OCI-LY1 (cell line): ENCODE results near the gene CDK18.

Experiments
- H2AFZ ChIP-seq: fragments of 200-600 bp; sonication (generic), shearing (Covaris generic); 2 replicates; pipeline ENCODE4 v1.6.0; 2014; ENCODE audit warnings: antibody characterized with exemption, mild to moderate bottlenecking, low read length
- H3F3A ChIP-seq: fragments of 200-600 bp; sonication (generic), shearing (Covaris generic); 2 replicates; pipeline ENCODE4 v1.6.0; 2014; ENCODE audit warnings: mild to moderate bottlenecking, antibody characterized with exemption, low read length, moderate library complexity; ENCODE audit not compliant: insufficient read depth
- H3K27ac ChIP-seq: fragments of 200-600 bp; sonication (generic); 2 replicates; pipeline ENCODE4 v1.5.1; 2014; ENCODE audit warnings: low read length, mixed run types, mild to moderate bottlenecking, low read depth; ENCODE audit not compliant: poor library complexity, severe bottlenecking
- H3K27me3 ChIP-seq: fragments of 200-600 bp; sonication (generic); 2 replicates; pipeline ENCODE4 v1.6.0; 2014; ENCODE audit warnings: antibody characterized with exemption, mild to moderate bottlenecking, low read length, moderate library complexity; ENCODE audit not compliant: insufficient read depth
- H3K36me3 ChIP-seq: fragments of 200-600 bp; sonication (generic); 2 replicates; pipeline ENCODE4 v1.6.1; 2014; ENCODE audit warnings: mild to moderate bottlenecking, antibody characterized with exemption, low read length, moderate library complexity, mixed read lengths; ENCODE audit not compliant: insufficient read depth
- H3K4me1 ChIP-seq: fragments of 200-600 bp; sonication (generic); 2 replicates; pipeline ENCODE4 v1.5.1; 2014; ENCODE audit warnings: mild to moderate bottlenecking, low read length, moderate library complexity; ENCODE audit not compliant: insufficient read depth, severe bottlenecking
- H3K4me2 ChIP-seq: fragments of 200-600 bp; sonication (generic), shearing (Covaris generic); 2 replicates; pipeline ENCODE4 v1.6.1; 2014; ENCODE audit warnings: low read length
- H3K4me3 ChIP-seq: fragments of 200-600 bp; sonication (generic); 2 replicates; pipeline ENCODE4 v1.5.1; 2014; ENCODE audit warnings: low read length, low read depth, mild to moderate bottlenecking, mixed read lengths; ENCODE audit not compliant: poor library complexity, severe bottlenecking
- H3K79me2 ChIP-seq: fragments of 200-600 bp; shearing (Covaris generic); 2 replicates; pipeline ENCODE4 v1.6.1; 2016; ENCODE audit warnings: mixed run types, low read length, mixed read lengths; ENCODE audit not compliant: insufficient read depth
- H3K9ac ChIP-seq: fragments of 200-600 bp; sonication (generic), shearing (Covaris generic); 2 replicates; pipeline ENCODE4 v1.6.1; 2014; ENCODE audit warnings: mild to moderate bottlenecking, low read length, mixed read lengths
- H3K9me2 ChIP-seq: fragments of 200-600 bp; sonication (generic), shearing (Covaris generic); 2 replicates; pipeline ENCODE4 v1.6.1; 2014; ENCODE audit warnings: low read depth, mild to moderate bottlenecking, low read length, mixed read lengths
- H3K9me3 ChIP-seq: fragments of 200-600 bp; shearing (Covaris generic); 2 replicates; pipeline ENCODE4 v1.6.1; 2014; ENCODE audit warnings: low read length, mixed read lengths
- H4K20me1 ChIP-seq: fragments of 200-600 bp; sonication (generic), shearing (Covaris generic); 2 replicates; pipeline ENCODE4 v1.6.0; 2016; ENCODE audit warnings: mild to moderate bottlenecking, low read length; ENCODE audit not compliant: insufficient read depth
- CTCF ChIP-seq: fragments of 200-600 bp; sonication (generic), shearing (Covaris generic); IDR thresholded peaks from 2 replicates; pipeline ENCODE4 v1.5.1; 2017; ENCODE audit warnings: mild to moderate bottlenecking, antibody characterized with exemption, low read length, moderate library complexity, mixed read lengths
- EZH2 ChIP-seq: fragments of 200-600 bp; sonication (generic), shearing (Covaris generic); IDR thresholded peaks from 2 replicates; pipeline ENCODE4 v1.8.0; 2017; ENCODE audit warnings: borderline replicate concordance, mixed run types, mild to moderate bottlenecking, antibody characterized with exemption, low read length, moderate library complexity, mixed read lengths

CDK18 gene

GRCh38 chr1:205519541-205520131 lies 15.2 kb downstream of the CDK18 start:
- Histone ChIP-seq H3K27me3 (peaks cover 7% of the 10 kb centered on the region), H3K27ac (no peak overlapping the region), H3K9ac (no peak overlapping the region), H4K20me1 (no peaks in the 10 kb centered on the region), H3K4me2 (no peak overlapping the region), H3K36me3 (no peaks in the 10 kb centered on the region), H3K4me3 (no peak overlapping the region), H2AFZ (no peak overlapping the region), H3F3A (no peaks in the 10 kb centered on the region), H3K79me2 (no peaks in the 10 kb centered on the region), H3K9me3 (no peaks in the 10 kb centered on the region), H3K9me2 (no peaks in the 10 kb centered on the region), H3K4me1 (no peaks in the 10 kb centered on the region)
- TF ChIP-seq CTCF: no peak
- TF ChIP-seq EZH2: no peak

GRCh38 chr1:205520709-205521108 lies 16.2 kb downstream of the CDK18 start:
- no peaks in the 10 kb centered on the region for H3K79me2 ChIP-seq
- no peaks in the 10 kb centered on the region for H3K36me3 ChIP-seq
- H3K9me2 ChIP-seq: no peaks in the 10 kb centered on the region
- H3K27me3 ChIP-seq: peaks cover 7% of the 10 kb centered on the region
- H3K4me3 ChIP-seq: no peak overlapping the region
- no peaks in the 10 kb centered on the region for H3K4me1 ChIP-seq
- H3K27ac ChIP-seq: no peak overlapping the region
- no peak overlapping the region for H3K9ac ChIP-seq
- no peaks in the 10 kb centered on the region for H3F3A ChIP-seq
- no peak overlapping the region for H3K4me2 ChIP-seq
- TF ChIP-seq EZH2 (no peak), CTCF (no peak)
- no peak overlapping the region for H2AFZ ChIP-seq
- no peaks in the 10 kb centered on the region for H4K20me1 ChIP-seq
- no peaks in the 10 kb centered on the region for H3K9me3 ChIP-seq

- peaks cover 7% of the 10 kb centered on the region for H3K27me3 ChIP-seq
- H3K27ac ChIP-seq: no peak overlapping the region
- no peak for TF ChIP-seq EZH2
- no peak for TF ChIP-seq CTCF
- H4K20me1 ChIP-seq: no peaks in the 10 kb centered on the region
- H3K79me2 ChIP-seq: no peaks in the 10 kb centered on the region
- no peak overlapping the region for H3K9ac ChIP-seq
- no peaks in the 10 kb centered on the region for H3F3A ChIP-seq
- no peak overlapping the region for H3K4me2 ChIP-seq
- H3K4me1 ChIP-seq: no peaks in the 10 kb centered on the region
- H3K36me3 ChIP-seq: no peaks in the 10 kb centered on the region
- H3K9me3 ChIP-seq: no peaks in the 10 kb centered on the region
- H3K4me3 ChIP-seq: no peak overlapping the region
- no peaks in the 10 kb centered on the region for H3K9me2 ChIP-seq
- H2AFZ ChIP-seq: no peak overlapping the region
Observed at GRCh38 chr1:205521686-205522085, 17.2 kb downstream of the CDK18 start.
